GM18868 (cell line): ENCODE measurements around the gene CCDC160.

Experiments used
- ATAC-seq: cut with Tn5 transposase; IDR thresholded peaks from one replicate; pipeline ENCODE4 v1.9.1; 2021; ENCODE audit warnings: mild to moderate bottlenecking, moderate library complexity; ENCODE audit not compliant: unreplicated experiment

CCDC160 gene

DNA sequence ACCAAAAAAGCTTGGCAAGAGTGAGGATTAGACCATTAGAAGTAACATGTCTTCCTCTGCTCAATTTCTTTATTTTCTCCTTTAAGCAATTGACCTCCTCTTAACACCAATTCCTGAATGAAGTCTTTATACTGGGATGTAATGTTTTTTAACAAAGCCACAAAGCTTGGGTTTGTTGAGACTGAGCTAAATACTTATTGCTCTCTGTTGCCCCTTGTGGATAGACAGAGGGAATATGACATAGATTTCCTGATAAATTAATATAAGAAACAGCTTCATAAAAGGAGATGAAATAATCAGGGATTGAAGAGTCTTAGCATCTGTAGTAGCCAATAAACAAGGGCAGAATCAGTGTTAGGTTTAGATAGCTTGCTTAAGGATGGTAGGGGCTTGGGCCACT is 57.6 kb downstream of the CCDC160 start:
- no peak for ATAC-seq
